GM12878 (cell line): ENCODE data around the gene PTBP1. TPM values are rescaled to one million over a fixed set of nuclear protein-coding genes. Genes with fewer than 3 reads are reported as not detected.

Experiments
- ATAC-seq: fragments of 200-7000 bp; cut with Tn5 transposase; 3 replicates; pipeline ENCODE4 v1.9.1; 2020; ENCODE audit warnings: mild to moderate bottlenecking, moderate library complexity
- BruUV-seq: library from RNA; stranded (reverse); fragments of 400-500 nt; replicated peaks from 2 replicates; lab custom pipeline; 2021; lab: Mats Ljungman, UMichigan
- CTCF ChIA-PET: fragments of 300-600 bp; sonication (Branson Sonifier 250); formaldehyde crosslinking; extraction: SDS; loops from one replicate; lab custom pipeline; 2021; ENCODE audit warnings: inconsistent platforms; lab: Yijun Ruan, JAX
- POLR2A ChIA-PET: fragments of 350-600 bp; formaldehyde crosslinking; extraction: SDS; loops from one replicate; lab custom pipeline; 2021; ENCODE audit warnings: inconsistent platforms; lab: Charles Lee
- RAD21 ChIA-PET: fragments of 300-600 bp; sonication (Branson Sonifier 250); formaldehyde crosslinking; loops from one replicate; lab custom pipeline; 2023; ENCODE audit warnings: antibody characterized with exemption; ENCODE audit not compliant: unreplicated experiment; lab: Charles Lee
- SMC1A ChIA-PET: fragments of 300-600 bp; sonication (Branson Sonifier 250); formaldehyde crosslinking; loops from one replicate; lab custom pipeline; 2023; ENCODE audit not compliant: unreplicated experiment, uncharacterized antibody; lab: Charles Lee
- DNase-seq: peaks from one replicate; pipeline ENCODE4 v3.0.0-alpha.2; 2011; ENCODE audit warnings: low read depth, low spot score
- FAIRE-seq: peaks from 3 replicates; lab custom pipeline; 2011; peaks lifted over from hg19 to GRCh38; lab: Jason Lieb, UNC
- H2AFZ ChIP-seq: 2 replicates; pipeline ENCODE4 v1.6.0; 2011; ENCODE audit warnings: low read depth, low read length, control low read depth; ENCODE audit not compliant: control insufficient read depth
- H3K27ac ChIP-seq: 2 replicates; pipeline ENCODE4 v1.5.1; 2011; ENCODE audit warnings: control low read depth; ENCODE audit not compliant: control insufficient read depth, insufficient read depth
- H3K27me3 ChIP-seq, 2 experiments: replicated peaks in 1 of 2; 2 replicates each; pipeline versions ENCODE4 v1.6.0 to v1.6.1; 2011; ENCODE audit warnings: low read length in 1 of 2; ENCODE audit not compliant: control insufficient read depth in 2 of 2, insufficient read depth in 2 of 2
- H3K36me3 ChIP-seq, 2 experiments: 2 replicates each; pipeline ENCODE4 v1.5.1; 2011; ENCODE audit warnings: low read length in 1 of 2; ENCODE audit not compliant: control insufficient read depth in 2 of 2, insufficient read depth in 2 of 2
- H3K4me1 ChIP-seq: 2 replicates; pipeline ENCODE4 v1.6.1; 2011; ENCODE audit warnings: mild to moderate bottlenecking, low read length, moderate library complexity, mixed read lengths; ENCODE audit not compliant: control insufficient read depth, insufficient read depth
- H3K4me2 ChIP-seq: 2 replicates; pipeline ENCODE4 v1.6.0; 2011; ENCODE audit warnings: control low read depth; ENCODE audit not compliant: control insufficient read depth, insufficient read depth
- H3K4me3 ChIP-seq: fragments of 200-600 bp; sonication (generic); 2 replicates; pipeline ENCODE4 v1.5.1; 2016
- H3K79me2 ChIP-seq: 2 replicates; pipeline ENCODE4 v1.6.0; 2011; ENCODE audit warnings: low read length; ENCODE audit not compliant: control insufficient read depth, insufficient read depth
- H3K9ac ChIP-seq: 2 replicates; pipeline ENCODE4 v1.8.0; 2011; ENCODE audit warnings: low read length, control low read depth, mixed read lengths; ENCODE audit not compliant: control insufficient read depth, insufficient read depth
- H3K9me3 ChIP-seq: replicated peaks from 3 replicates; pipeline ENCODE4 v1.5.1; 2011; ENCODE audit warnings: mild to moderate bottlenecking, low read length; ENCODE audit not compliant: control insufficient read depth, insufficient read depth
- H4K20me1 ChIP-seq: 2 replicates; pipeline ENCODE4 v1.6.0; 2011; ENCODE audit not compliant: control insufficient read depth, insufficient read depth
- BCL11A ChIP-seq: IDR thresholded peaks from 2 replicates; pipeline ENCODE4 v1.6.1; 2011; ENCODE audit warnings: low read depth, low read length
- PAX8 ChIP-seq: fragments of 450-650 bp; IDR thresholded peaks from 2 replicates; pipeline ENCODE4 v1.6.1; 2017; ENCODE audit warnings: mild to moderate bottlenecking, moderate library complexity
- POU2F2 ChIP-seq: IDR thresholded peaks from 3 replicates; pipeline ENCODE4 v1.6.1; 2011; ENCODE audit warnings: low read depth, mild to moderate bottlenecking, low read length, borderline replicate concordance
- SMAD1 ChIP-seq: fragments of 450-650 bp; IDR thresholded peaks from 2 replicates; pipeline ENCODE4 v1.6.1; 2018; ENCODE audit warnings: mild to moderate bottlenecking, low read depth; ENCODE audit not compliant: partially characterized antibody
- SPI1 ChIP-seq: IDR thresholded peaks from 2 replicates; pipeline ENCODE4 v1.6.1; 2011; ENCODE audit warnings: low read depth, mild to moderate bottlenecking, low read length, moderate library complexity, borderline replicate concordance; ENCODE audit not compliant: insufficient read depth
- WRNIP1 ChIP-seq: IDR thresholded peaks from 2 replicates; pipeline ENCODE4 v1.6.1; 2011; ENCODE audit warnings: low read depth, low read length, improper control_type of control experiment, borderline replicate concordance
- WGBS: methylation state at CpG from one replicate; pipeline ENCODE4 v1.1.6; 2016; ENCODE audit warnings: low lambda C conversion rate; ENCODE audit not compliant: insufficient replicate concordance, insufficient coverage; ENCODE audit errors: missing lambda C conversion rate; 5-methylcytosine and 5-hydroxymethylcytosine counted together
- in situ Hi-C: fragments of 300-500 bp; cut with MboI; formaldehyde crosslinking; loops from 9 replicates; pipeline ENCODE4 v1.14.3; 2018; ENCODE audit warnings: mixed read lengths
- intact Hi-C: fragments of 100-400 bp; cut with micrococcal nuclease; formaldehyde crosslinking; loops from one replicate; pipeline ENCODE4 v1.14.2; 2022; ENCODE audit not compliant: unreplicated experiment
- polyA plus RNA-seq, 11 experiments: library from polyadenylated mRNA; depleted of rRNA in 4 of 11; unstranded in 6 of 11; stranded (reverse) in 5 of 11; fragments of >200 nt; fragmentation: Nextera tagmentation in 4 of 11; fragmentation: Illumina TruSeq in 1 of 11; extraction: Ambion mirVana in 4 of 11; extraction: Trizol in 1 of 11; gene quantifications; 1 replicate in 1 of 11; 2 replicates in 10 of 11; pipeline versions ENCODE4 v1.2.1 to v1.2.3, GENCODE V29; 2011 to 2016; ENCODE audit warnings: inconsistent platforms in 2 of 11, missing spikeins in 2 of 11, low read depth in 1 of 11
- total RNA-seq, 4 experiments: library from RNA; depleted of rRNA in 3 of 4; stranded (reverse); fragments of >200 nt in 3 of 4; fragmentation: Illumina TruSeq in 1 of 4; extraction: Trizol in 1 of 4; gene quantifications; 2 replicates each; pipeline versions ENCODE4 v1.2.1 to v1.2.3, GENCODE V29; 2013 to 2021
- TF ChIP-seq, protein P1 (sequence below): IDR thresholded peaks from 2 replicates; pipeline ENCODE4 v1.6.1; 2011; ENCODE audit warnings: low read depth, mild to moderate bottlenecking, low read length, moderate library complexity, borderline replicate concordance; ENCODE audit errors: extremely low read depth

Gene PTBP1
- total and polyA plus RNA-seq, 10 of the 15 experiments (the other 5 are each of a cell fraction or from before 2014, with no cell fraction given): 13.1 to 532 (median 217) TPM

DNA sequence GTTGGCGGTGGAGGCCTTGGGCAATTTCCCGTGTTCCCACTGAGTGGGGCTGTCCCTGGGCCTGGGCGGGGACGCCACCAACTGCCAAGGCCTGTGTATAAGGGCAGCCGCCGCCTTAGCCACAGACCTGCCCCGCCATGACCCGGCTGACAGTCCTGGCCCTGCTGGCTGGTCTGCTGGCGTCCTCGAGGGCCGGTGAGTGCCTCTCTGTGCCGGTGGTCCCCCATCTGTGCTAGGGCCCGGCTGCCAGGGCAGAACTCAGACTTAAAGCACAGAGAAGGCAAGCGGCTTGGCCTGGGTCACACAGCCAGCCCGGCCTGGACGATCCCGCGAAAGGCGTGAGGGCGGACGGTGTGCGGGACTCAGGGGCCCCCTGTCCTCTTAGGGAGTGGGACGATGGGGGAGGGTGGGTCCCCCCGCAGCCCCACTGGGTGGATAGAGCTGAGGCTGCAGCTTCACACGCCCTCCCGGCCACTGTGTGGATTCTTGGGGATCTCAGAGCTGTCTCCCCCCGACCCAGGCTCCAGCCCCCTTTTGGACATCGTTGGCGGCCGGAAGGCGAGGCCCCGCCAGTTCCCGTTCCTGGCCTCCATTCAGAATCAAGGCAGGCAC is 30.6 kb downstream of the PTBP1 start, which contains the start of gene AZU1 (continued):
- TF ChIP-seq, protein P1, sequence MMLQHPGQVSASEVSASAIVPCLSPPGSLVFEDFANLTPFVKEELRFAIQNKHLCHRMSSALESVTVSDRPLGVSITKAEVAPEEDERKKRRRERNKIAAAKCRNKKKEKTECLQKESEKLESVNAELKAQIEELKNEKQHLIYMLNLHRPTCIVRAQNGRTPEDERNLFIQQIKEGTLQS: no peak
- TF ChIP-seq SPI1: no peak
- no peak for TF ChIP-seq PAX8

DNA sequence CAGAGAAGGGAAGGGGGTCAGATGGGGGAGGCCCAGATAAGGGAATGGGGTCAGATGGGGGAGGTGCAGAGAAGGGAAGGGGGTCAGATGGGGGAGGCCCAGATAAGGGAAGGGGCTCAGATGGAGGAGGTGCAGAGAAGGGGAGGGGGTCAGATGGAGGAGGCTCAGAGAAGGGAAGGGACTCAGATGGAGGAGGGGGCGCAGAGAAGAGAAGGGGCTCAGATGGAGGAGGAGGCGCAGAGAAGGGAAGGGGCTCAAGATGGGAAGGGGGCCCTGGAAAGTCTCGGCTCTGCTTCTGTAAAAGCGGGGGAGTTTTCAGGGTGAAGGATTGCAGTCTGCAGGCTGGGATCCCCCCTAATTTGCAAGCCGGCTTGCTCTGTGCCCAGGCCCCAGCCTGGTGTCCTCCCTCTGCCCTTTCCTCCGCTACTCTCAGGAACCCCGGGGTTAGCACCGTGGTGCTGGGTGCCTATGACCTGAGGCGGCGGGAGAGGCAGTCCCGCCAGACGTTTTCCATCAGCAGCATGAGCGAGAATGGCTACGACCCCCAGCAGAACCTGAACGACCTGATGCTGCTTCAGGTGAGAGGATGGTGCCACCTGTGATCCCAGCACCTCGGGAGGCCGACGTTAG is 32.0 kb downstream of the PTBP1 start:
- Histone ChIP-seq H3K79me2 (no peaks in the 10 kb centered on the region), H3K4me3 (no peak overlapping the region), H3K4me1 (no peaks in the 10 kb centered on the region), H3K27ac (no peak overlapping the region), H3K9ac (no peak overlapping the region), H3K4me2 (no peak overlapping the region), H2AFZ (no peak overlapping the region), H3K36me3 (no peaks in the 10 kb centered on the region), H4K20me1 (no peaks in the 10 kb centered on the region)
- ATAC-seq (no peak), FAIRE-seq (no peak), DNase-seq (no peak)
- SMC1A ChIA-PET: no interaction called here
- BruUV-seq: no TSS peak
- 27% methylated on average over 16 of the region's 18 CpGs for WGBS
- in situ Hi-C loops: no loop called here
- intact Hi-C loops: no loop called here
- CTCF ChIA-PET: no interaction called here
- POLR2A ChIA-PET: no interaction called here
- TF ChIP-seq WRNIP1 (no peak), POU2F2 (0 out of 3 replicates have a peak, but pooled peaks have one; percentile 40), BCL11A (no peak), SMAD1 (no peak)
- TF ChIP-seq, all 136 proteins: peak for 1
- RAD21 ChIA-PET: no interaction called here
- Histone ChIP-seq H3K27me3 (no peaks in the 10 kb centered on the region), H3K9me3 (no peaks in the 10 kb centered on the region)
